Inflammatory macrophage treated with lipopolysaccharide for 4 hours (primary cell): ENCODE data around the gene RPS3.
A peak's percentile ranks its signal among the peaks of the same experiment; 100 is the strongest.
"Not testable (repeated sequence)": the region's sequence is repeated elsewhere in the genome, so short reads cannot be mapped to it uniquely, and the experiment has no call there.

Experiments
- DNase-seq: peaks from one replicate; pipeline ENCODE4 v3.0.0-alpha.2; 2020

Gene RPS3

DNA sequence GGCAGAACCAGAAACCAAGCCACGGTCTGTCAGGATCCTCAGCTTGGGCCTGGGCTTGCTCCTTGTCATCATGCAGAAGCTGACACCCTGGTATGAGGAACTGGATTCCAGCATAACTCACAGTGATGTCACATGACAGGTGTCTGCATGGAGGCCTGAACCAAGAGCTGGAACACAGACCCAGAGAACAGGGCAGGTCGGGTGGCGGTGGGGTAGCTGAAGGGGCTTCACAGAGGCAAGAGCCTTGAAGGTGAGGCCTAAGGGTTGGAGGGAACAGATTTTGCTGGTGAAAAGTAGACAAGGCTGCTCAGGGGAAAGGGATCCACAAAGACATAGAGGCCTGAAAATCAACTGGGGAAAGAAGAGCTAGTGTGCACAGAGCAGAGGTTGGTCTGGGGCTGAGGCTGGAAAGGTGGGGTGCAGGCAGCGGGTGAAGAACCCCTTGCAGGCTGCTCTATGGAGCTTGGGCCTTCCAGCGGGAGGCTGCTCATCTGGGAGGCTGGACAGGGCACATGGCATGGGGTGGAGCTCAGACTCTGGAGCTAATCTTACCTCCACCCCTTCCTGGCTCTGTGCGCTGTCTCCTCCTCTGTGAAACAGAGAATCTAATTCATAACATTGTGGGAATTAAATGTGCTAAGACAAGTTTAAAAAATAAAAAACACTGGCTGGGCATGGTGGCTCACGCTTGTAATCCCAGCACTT is 18.4 kb upstream of the RPS3 start:
- peak; percentile 77 for DNase-seq

DNA sequence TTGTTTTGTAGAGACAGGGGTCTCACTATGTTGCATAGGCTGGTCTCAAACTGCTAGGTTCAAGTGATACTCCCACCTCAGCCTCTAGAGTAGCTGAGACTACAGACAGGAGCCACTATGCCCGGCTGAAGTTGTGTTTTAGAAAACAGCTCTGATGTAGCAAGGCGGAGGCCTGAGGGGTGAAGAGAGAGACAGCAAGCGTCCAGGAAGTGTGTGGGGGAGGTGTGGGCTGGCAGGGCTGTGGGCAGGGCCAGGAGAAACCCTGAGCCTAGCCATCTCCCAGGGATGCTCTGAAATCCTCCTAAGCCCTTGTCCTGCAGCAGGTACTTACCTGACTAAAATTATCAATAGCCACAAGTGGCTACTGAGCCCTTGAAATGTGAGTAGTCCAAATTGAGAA is 16.1 kb upstream of the RPS3 start:
- peak; percentile 21 for DNase-seq

DNA sequence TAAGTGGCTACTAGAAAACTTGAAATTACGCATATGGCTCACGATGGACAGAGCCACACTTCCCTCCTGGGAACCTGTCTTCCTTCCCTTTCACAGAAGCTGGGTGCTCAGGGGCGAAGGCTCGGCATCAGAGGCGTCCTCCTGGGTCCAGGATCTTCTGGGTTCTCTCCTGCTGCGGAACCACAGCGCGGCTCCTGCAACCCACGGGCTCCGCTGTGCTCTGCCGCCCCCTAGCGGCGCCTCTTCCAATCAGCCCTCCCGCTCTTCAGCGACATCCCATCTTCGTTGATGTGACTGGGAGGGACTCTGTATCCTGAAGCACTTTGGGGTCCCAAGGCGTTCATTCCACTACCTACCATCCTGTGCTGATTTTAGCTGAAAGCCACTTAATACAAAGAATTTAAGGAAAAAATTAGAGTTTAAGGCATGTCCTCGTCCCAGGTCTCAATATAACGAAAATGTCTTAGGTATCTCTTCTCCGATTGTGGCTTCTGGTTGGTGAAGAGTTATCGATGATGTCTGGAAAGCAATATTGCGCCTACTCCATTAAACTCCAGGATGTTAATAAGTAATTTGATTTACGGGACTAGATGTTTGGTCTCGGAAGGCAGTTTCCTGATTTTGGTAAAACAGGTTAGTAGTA is 14.8 kb upstream of the RPS3 start:
- DNase-seq = peak; percentile 73

DNA sequence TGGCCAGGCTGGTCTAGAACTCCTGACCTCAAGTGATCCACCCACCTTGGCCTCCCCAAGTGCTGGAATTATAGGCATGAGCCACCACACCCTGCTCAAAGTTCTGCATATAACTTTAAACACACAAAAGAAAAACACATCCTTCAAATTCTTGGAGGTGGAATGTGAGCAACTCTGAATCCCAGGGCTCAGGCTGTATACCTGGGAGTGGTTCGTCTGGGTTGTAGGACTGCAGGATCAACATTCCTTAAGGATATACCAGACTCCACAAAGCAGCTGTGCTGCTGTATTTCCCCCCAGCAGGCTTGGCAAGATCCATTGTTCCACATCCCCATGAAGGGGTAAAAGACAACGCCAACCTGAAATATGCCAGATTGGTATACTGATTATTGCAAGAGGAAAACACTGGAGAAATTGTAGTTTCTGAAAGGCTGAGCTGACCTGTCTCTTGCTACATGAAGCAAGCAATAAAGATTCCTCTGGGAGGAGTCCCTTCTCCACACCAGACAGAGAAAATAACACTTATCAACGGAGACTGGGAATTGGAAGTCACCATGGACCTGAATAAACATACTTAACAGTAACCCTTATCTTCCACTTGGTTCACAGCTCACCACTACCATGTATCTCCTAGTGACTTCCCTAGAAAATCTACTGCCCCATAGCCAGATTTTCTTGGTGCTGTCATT is 12.2 kb upstream of the RPS3 start:
- DNase-seq = no peak

GRCh38 chr11:75387736-75388294 is 11.5 kb upstream of the RPS3 start:
- DNase-seq = no peak

- peak; percentile 66 for DNase-seq
Measured at GRCh38 chr11:75388386-75389275, 10.7 kb upstream of the RPS3 start.

- no peak for DNase-seq
Measured at GRCh38 chr11:75389276-75389605, 10.1 kb upstream of the RPS3 start.

- DNase-seq = no peak
Measured at GRCh38 chr11:75389925-75390324, 9.4 kb upstream of the RPS3 start.

- DNase-seq = no peak
Measured at GRCh38 chr11:75394085-75394840, 5.1 kb upstream of the RPS3 start.

DNA sequence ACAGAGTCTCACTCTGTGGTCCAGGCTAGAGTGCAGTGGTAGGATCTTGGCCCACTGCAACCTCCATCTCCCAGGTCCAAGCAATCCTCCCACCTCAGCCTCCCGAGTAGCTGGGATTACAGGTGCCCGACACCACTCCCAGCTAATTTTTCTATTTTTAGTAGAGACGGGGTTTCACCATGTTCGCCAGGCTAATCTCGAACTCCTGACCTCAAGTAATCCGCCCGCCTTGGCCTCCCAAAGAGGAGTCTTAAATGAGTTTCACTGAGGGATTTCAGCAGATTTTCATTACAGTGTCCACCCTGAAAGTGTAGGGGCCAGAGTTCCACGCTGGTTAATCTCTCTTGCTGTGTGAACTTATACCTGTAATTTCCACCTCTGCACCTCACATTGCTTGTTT is 412 bp upstream of the RPS3 start:
- no peak for DNase-seq

DNA sequence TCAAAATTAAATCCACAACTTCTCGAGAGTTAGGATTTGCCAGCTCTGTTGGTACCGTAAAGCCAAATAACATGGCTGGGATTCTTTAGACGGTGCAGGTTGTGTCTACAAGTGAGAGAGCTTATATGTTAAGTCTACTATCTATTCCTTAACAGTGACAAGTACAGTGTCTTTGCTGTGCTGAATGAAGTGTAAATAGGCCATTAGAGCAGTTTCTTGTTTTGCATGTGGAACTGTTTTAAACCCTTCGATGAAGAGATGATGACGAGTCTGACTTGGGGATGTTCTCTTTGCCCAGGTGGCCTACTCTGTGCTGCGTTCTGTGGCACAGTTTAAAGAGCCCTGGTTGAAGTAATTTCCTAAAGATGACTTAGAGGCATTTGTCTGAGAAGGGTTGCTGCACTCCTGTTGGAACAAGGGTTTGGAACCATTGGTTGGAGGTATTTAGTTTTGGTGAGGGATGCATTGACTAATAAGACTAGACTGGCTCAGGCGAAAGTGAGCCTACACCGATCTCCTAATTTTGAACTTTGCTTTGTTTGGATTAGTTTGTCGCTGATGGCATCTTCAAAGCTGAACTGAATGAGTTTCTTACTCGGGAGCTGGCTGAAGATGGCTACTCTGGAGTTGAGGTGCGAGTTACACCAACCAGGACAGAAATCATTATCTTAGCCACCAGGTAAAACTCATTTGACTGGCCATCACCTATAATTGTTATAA is 988 bp downstream of the RPS3 start:
- DNase-seq = peak; percentile 15

- no peak for DNase-seq
Measured at GRCh38 chr11:75402002-75402773, 2.9 kb downstream of the RPS3 start.

DNA sequence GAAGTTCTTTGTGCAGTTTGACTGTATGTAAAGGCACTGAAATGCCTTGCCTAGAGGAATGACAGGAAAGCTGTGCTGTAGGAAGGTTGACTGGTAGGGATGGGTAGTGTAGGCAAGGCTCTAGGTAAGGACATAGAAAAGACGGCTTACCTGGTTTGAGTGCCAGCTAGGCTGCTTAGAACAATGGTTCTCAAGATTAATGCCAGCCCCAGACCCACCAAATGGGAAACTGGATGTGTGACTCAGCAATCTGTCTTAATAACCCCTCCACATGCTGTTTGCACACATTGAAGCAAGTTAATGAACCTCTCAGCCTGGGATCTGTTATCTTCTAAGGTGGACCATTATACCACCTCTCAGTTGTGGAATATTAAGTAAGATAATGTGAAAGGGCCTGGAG is 3.7 kb downstream of the RPS3 start:
- DNase-seq = no peak

DNA sequence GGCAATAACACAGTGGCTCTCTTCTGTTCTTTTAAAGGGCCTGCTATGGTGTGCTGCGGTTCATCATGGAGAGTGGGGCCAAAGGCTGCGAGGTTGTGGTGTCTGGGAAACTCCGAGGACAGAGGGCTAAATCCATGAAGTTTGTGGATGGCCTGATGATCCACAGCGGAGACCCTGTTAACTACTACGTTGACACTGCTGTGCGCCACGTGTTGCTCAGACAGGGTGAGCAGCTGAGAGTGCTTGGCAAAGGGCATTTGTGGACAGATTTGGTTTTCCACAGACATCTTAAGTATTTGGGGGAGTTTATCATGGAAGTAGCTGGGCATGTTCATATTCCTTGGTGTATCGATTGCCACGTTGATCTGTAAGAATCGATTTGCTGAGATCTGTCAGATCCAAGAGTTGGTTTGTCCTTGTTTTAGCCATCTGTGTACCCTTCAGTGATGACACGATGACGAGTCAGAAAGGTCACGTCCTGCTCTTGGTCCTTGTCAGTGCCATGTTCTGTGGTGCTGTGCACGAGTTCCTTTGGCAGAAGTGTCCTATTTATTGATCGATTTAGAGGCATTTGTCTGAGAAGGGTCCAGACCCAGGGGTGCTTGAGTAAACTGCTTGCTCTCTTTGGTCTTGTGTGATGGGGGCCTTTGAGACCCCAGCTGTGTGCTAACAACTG is 4.8 kb downstream of the RPS3 start:
- DNase-seq = no peak

DNA sequence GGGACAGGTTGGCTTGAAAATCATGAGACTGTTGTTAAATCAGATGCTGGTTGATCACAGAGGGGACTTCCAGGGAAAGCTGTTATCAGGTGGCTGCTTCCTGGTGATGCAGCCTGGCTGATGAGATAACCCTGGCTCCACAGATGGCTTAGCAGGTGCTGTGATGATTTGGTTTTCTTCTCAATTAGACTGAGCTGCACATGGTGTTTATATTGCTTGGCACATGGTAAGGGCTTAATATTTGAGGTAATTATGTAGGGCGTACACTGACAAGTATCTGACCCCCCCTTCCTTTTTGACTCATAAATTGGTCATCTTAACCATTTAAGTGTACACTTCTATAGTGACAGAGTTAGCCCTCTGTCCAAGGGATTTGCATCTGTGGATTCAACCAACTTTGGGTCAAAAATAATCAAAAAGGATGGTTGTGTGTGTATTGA is 7.0 kb downstream of the RPS3 start:
- DNase-seq = no peak

GRCh38 chr11:75408957-75409219 is 9.6 kb downstream of the RPS3 start:
- no peak for DNase-seq

- not testable (repeated sequence) for DNase-seq
Measured at GRCh38 chr11:75409971-75410370, 10.7 kb downstream of the RPS3 start.

GRCh38 chr11:75413146-75413545 is 13.8 kb downstream of the RPS3 start:
- DNase-seq = not testable (repeated sequence)

DNA sequence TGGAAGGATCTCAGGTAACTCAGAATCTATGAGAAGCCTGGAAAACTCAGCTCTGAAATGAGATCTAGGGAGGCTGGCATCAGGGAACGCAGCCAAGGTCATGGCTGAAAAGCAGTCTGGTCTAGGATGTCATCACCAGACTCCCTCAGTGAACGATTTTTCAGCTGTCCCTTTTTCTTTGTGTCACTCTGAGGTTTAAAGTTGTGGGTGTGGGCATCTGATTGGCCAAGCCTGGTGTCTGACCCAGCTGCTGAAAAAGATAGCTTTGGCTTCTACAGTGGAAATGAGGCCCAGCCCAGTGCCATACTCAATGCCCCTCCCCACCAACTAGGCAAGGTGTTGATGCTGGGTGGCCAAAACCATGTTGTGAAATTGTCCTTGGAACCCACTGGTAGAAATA is 14.5 kb downstream of the RPS3 start:
- no peak for DNase-seq
